EL (cell line): Measurements from ENCODE around the gene SPCS1.
"Not testable (repeated sequence)": the region's sequence is repeated elsewhere in the genome, so short reads cannot be mapped to it uniquely, and the experiment has no call there.

ENCODE experiments used
- DNase-seq: peaks from one replicate; pipeline ENCODE4 v3.0.0-alpha.2; 2016

Gene SPCS1

GRCh38 chr3:52705688-52706686 lies at the start of gene SPCS1, which contains the start of gene GLT8D1:
Gene SPCS1, plus strand, starts transcription at chr3:52706106. Its CDS starts 141 bp downstream, at chr3:52706247.
Gene GLT8D1, minus strand, starts transcription at chr3:52705791. Its CDS starts 5,331 bp downstream, at chr3:52700460.
- DNase-seq = peak; percentile 84

- no peak for DNase-seq
These were observed 45.9 kb upstream of the SPCS1 start for GRCh38 chr3:52660046-52660445.

GRCh38 chr3:52663098-52663497 lies 42.8 kb upstream of the SPCS1 start:
- DNase-seq = no peak

GRCh38 chr3:52670621-52671521 lies 35.0 kb upstream of the SPCS1 start:
- DNase-seq = peak; percentile 99

GRCh38 chr3:52671676-52672075 lies 34.2 kb upstream of the SPCS1 start:
- no peak for DNase-seq

GRCh38 chr3:52676201-52676600 lies 29.7 kb upstream of the SPCS1 start:
- DNase-seq = not testable (repeated sequence)

- DNase-seq = no peak
These were observed 27.4 kb upstream of the SPCS1 start for GRCh38 chr3:52678265-52679198.

GRCh38 chr3:52679199-52679538 lies 26.7 kb upstream of the SPCS1 start:
- no peak for DNase-seq

- no peak for DNase-seq
These were observed 26.1 kb upstream of the SPCS1 start for GRCh38 chr3:52679811-52680210.

GRCh38 chr3:52681596-52681995 lies 24.3 kb upstream of the SPCS1 start:
- no peak for DNase-seq

- DNase-seq = peak; percentile 79
These were observed 23.9 kb upstream of the SPCS1 start for GRCh38 chr3:52682016-52682415.

- no peak for DNase-seq
These were observed 22.3 kb upstream of the SPCS1 start for GRCh38 chr3:52683611-52684010.

- no peak for DNase-seq
These were observed 21.7 kb upstream of the SPCS1 start for GRCh38 chr3:52684184-52684583.

- DNase-seq = peak; percentile 79
These were observed 20.6 kb upstream of the SPCS1 start for GRCh38 chr3:52685285-52685708.

GRCh38 chr3:52685709-52686691 lies 19.9 kb upstream of the SPCS1 start, which contains the start of the genes GNL3 and PBRM1:
Gene GNL3, plus strand, starts transcription at chr3:52686032. Its CDS starts 61 bp downstream, at chr3:52686093.
Gene PBRM1, minus strand, starts transcription at chr3:52685913.
- DNase-seq = peak; percentile 94

- DNase-seq = no peak
These were observed 17.6 kb upstream of the SPCS1 start for GRCh38 chr3:52688266-52688665.

GRCh38 chr3:52689151-52689550 lies 16.8 kb upstream of the SPCS1 start:
- DNase-seq = no peak

- DNase-seq = no peak
These were observed 15.3 kb upstream of the SPCS1 start for GRCh38 chr3:52690560-52690959.

- no peak for DNase-seq
These were observed 12.8 kb upstream of the SPCS1 start for GRCh38 chr3:52693071-52693470.

GRCh38 chr3:52694528-52695189 lies 11.2 kb upstream of the SPCS1 start:
- no peak for DNase-seq
